IPS-18a (cell line): Measurements from ENCODE around the gene AQP10.
"Not testable (repeated sequence)": the region's sequence is repeated elsewhere in the genome, so short reads cannot be mapped to it uniquely, and the experiment has no call there.

Source experiments
- H3K27ac ChIP-seq: one replicate; pipeline ENCODE4 v1.5.1; 2013; ENCODE audit warnings: low read length
- H3K27me3 ChIP-seq: one replicate; pipeline ENCODE4 v1.6.1; 2013; ENCODE audit warnings: mild to moderate bottlenecking, low read length; ENCODE audit not compliant: control insufficient read depth, insufficient read depth
- H3K36me3 ChIP-seq: one replicate; pipeline ENCODE4 v1.6.1; 2013; ENCODE audit warnings: low read depth, low read length; ENCODE audit not compliant: control insufficient read depth
- H3K4me1 ChIP-seq: one replicate; pipeline ENCODE4 v1.6.1; 2013; ENCODE audit warnings: low read depth, low read length; ENCODE audit not compliant: control insufficient read depth
- H3K4me3 ChIP-seq: one replicate; pipeline ENCODE4 v1.5.1; 2013; ENCODE audit warnings: low read length
- H3K9ac ChIP-seq: one replicate; pipeline ENCODE4 v1.6.1; 2013; ENCODE audit warnings: mild to moderate bottlenecking, low read length, moderate library complexity
- H3K9me3 ChIP-seq: one replicate; pipeline ENCODE4 v1.6.1; 2013; ENCODE audit warnings: low read depth, low read length; ENCODE audit not compliant: control insufficient read depth

The AQP10 gene

GRCh38 chr1:154306151-154306550 is 14.7 kb upstream of the AQP10 start:
- Histone ChIP-seq H3K9me3 (no peaks in the 10 kb centered on the region), H3K36me3 (no peaks in the 10 kb centered on the region), H3K27ac (no peak overlapping the region), H3K9ac (no peak overlapping the region), H3K27me3 (no peaks in the 10 kb centered on the region), H3K4me1 (no peaks in the 10 kb centered on the region), H3K4me3 (no peak overlapping the region)

- H3K4me1 ChIP-seq, H3K9ac ChIP-seq, H3K27me3 ChIP-seq, H3K9me3 ChIP-seq, H3K27ac ChIP-seq, H3K4me3 ChIP-seq, H3K36me3 ChIP-seq: not testable (repeated sequence)
These were observed 13.1 kb upstream of the AQP10 start for GRCh38 chr1:154307670-154308270.

- not testable (repeated sequence) for H3K4me3 ChIP-seq, H3K4me1 ChIP-seq, H3K9ac ChIP-seq, H3K9me3 ChIP-seq, H3K36me3 ChIP-seq, H3K27me3 ChIP-seq, H3K27ac ChIP-seq
These were observed 11.8 kb upstream of the AQP10 start for GRCh38 chr1:154309136-154309535.

- not testable (repeated sequence) for H3K27ac ChIP-seq, H3K4me3 ChIP-seq, H3K9me3 ChIP-seq, H3K4me1 ChIP-seq, H3K36me3 ChIP-seq, H3K27me3 ChIP-seq, H3K9ac ChIP-seq
These were observed 8.4 kb upstream of the AQP10 start for GRCh38 chr1:154312229-154313065.

GRCh38 chr1:154313066-154313356 is 7.9 kb upstream of the AQP10 start:
- H3K27me3 ChIP-seq, result no peaks in the 10 kb centered on the region
- H3K4me1 ChIP-seq, result no peaks in the 10 kb centered on the region
- no peaks in the 10 kb centered on the region for H3K36me3 ChIP-seq
- H3K9me3 ChIP-seq, result peaks cover 4% of the 10 kb centered on the region
- H3K27ac ChIP-seq, result no peak overlapping the region
- no peak overlapping the region for H3K9ac ChIP-seq
- no peak overlapping the region for H3K4me3 ChIP-seq

GRCh38 chr1:154314226-154314625 is 6.7 kb upstream of the AQP10 start:
- not testable (repeated sequence) for H3K27ac ChIP-seq, H3K9ac ChIP-seq, H3K4me1 ChIP-seq, H3K9me3 ChIP-seq, H3K27me3 ChIP-seq, H3K4me3 ChIP-seq, H3K36me3 ChIP-seq

- Histone ChIP-seq H3K4me1 (no peaks in the 10 kb centered on the region), H3K27me3 (no peaks in the 10 kb centered on the region)
These were observed 4.2 kb upstream of the AQP10 start for GRCh38 chr1:154316704-154317103.

GRCh38 chr1:154318386-154318785 is 2.5 kb upstream of the AQP10 start:
- H3K27ac ChIP-seq, result no peak overlapping the region
- peaks cover 4% of the 10 kb centered on the region for H3K9me3 ChIP-seq
- no peaks in the 10 kb centered on the region for H3K4me1 ChIP-seq
- H3K4me3 ChIP-seq, result no peak overlapping the region
- H3K27me3 ChIP-seq, result no peaks in the 10 kb centered on the region
- H3K36me3 ChIP-seq, result no peaks in the 10 kb centered on the region
- no peak overlapping the region for H3K9ac ChIP-seq

More at GRCh38 chr1:154316704-154317103, 4.2 kb upstream of the AQP10 start:
- peaks cover 4% of the 10 kb centered on the region for H3K9me3 ChIP-seq
- no peak overlapping the region for H3K4me3 ChIP-seq
- H3K36me3 ChIP-seq, result no peaks in the 10 kb centered on the region
- H3K9ac ChIP-seq, result no peak overlapping the region
- no peak overlapping the region for H3K27ac ChIP-seq

GRCh38 chr1:154321609-154321934 is 679 bp downstream of the AQP10 start:
- not testable (repeated sequence) for H3K36me3 ChIP-seq, H3K4me1 ChIP-seq, H3K27ac ChIP-seq, H3K4me3 ChIP-seq, H3K27me3 ChIP-seq, H3K9ac ChIP-seq, H3K9me3 ChIP-seq

- no peaks in the 10 kb centered on the region for H3K36me3 ChIP-seq
- H3K9ac ChIP-seq, result no peak overlapping the region
- no peaks in the 10 kb centered on the region for H3K27me3 ChIP-seq
- H3K4me1 ChIP-seq, result peaks cover 17% of the 10 kb centered on the region
- no peaks in the 10 kb centered on the region for H3K9me3 ChIP-seq
- H3K27ac ChIP-seq, result no peak overlapping the region
- H3K4me3 ChIP-seq, result no peak overlapping the region
These were observed 2.6 kb downstream of the AQP10 start for GRCh38 chr1:154323493-154323892.

GRCh38 chr1:154324241-154324640 is 3.3 kb downstream of the AQP10 start:
- H3K9ac ChIP-seq, result no peak overlapping the region
- peaks cover 20% of the 10 kb centered on the region for H3K4me1 ChIP-seq
- H3K4me3 ChIP-seq, result peak overlapping the region; percentile 74
- no peaks in the 10 kb centered on the region for H3K36me3 ChIP-seq
- no peaks in the 10 kb centered on the region for H3K27me3 ChIP-seq
- no peak overlapping the region for H3K27ac ChIP-seq
- no peaks in the 10 kb centered on the region for H3K9me3 ChIP-seq
